Heart right ventricle (tissue), 16 donors: ENCODE measurements around the gene SHROOM3. TPM values are rescaled to one million over a fixed set of nuclear protein-coding genes. Genes with fewer than 3 reads are reported as not detected.

Experiments
- ATAC-seq, 8 donors: fragments of 200-7000 bp; cut with Tn5 transposase; one replicate each; pipeline ENCODE4 v1.9.1; 2020; ENCODE audit warnings: mild to moderate bottlenecking in 8 of 8, moderate library complexity in 8 of 8, moderate number of reproducible peaks in 1 of 8
- DNase-seq, 2 donors: peaks; one replicate each; pipeline ENCODE4 v3.0.0-alpha.2; 2020
- H3K27ac ChIP-seq, 10 donors: fragments of 200-600 bp; sonication (generic) in 2 of 10; one replicate each; pipeline versions ENCODE4 v1.5.0 to v1.8.0; 2020 to 2022; ENCODE audit warnings: mild to moderate bottlenecking in 3 of 10
- H3K27me3 ChIP-seq, 7 donors: fragments of 200-600 bp; one replicate each; pipeline ENCODE4 v1.8.0; 2021 to 2022; ENCODE audit warnings: mild to moderate bottlenecking in 2 of 7
- H3K36me3 ChIP-seq, 9 donors: fragments of 200-600 bp; sonication (generic) in 1 of 9; one replicate each; pipeline versions ENCODE4 v1.5.0 to v1.8.0; 2020 to 2022; ENCODE audit warnings: mild to moderate bottlenecking in 2 of 9
- H3K4me1 ChIP-seq, 9 donors: fragments of 200-600 bp; sonication (generic) in 1 of 9; one replicate each; pipeline versions ENCODE4 v1.5.0 to v1.8.0; 2020 to 2022; ENCODE audit warnings: mild to moderate bottlenecking in 4 of 9
- H3K4me3 ChIP-seq, 10 donors: fragments of 200-600 bp; sonication (generic) in 2 of 10; one replicate each; pipeline versions ENCODE4 v1.5.0 to v1.8.0; 2020 to 2022; ENCODE audit warnings: mild to moderate bottlenecking in 7 of 10, moderate library complexity in 2 of 10
- H3K9me3 ChIP-seq, 11 donors: fragments of 200-600 bp in 10 of 11; sonication (generic) in 2 of 11; one replicate each; pipeline versions ENCODE4 v1.5.0 to v1.8.0; 2013 to 2022; ENCODE audit warnings: mild to moderate bottlenecking in 2 of 11, control low read depth in 1 of 11, moderate library complexity in 1 of 11
- CTCF ChIP-seq, 9 donors: fragments of 200-600 bp; sonication (generic) in 2 of 9; IDR thresholded peaks; one replicate each; pipeline versions ENCODE4 v1.5.0 to v1.8.0; 2021 to 2022; ENCODE audit warnings: antibody characterized with exemption in 9 of 9, mild to moderate bottlenecking in 5 of 9, moderate library complexity in 1 of 9
- WGBS, 2 donors: extraction: QIAGEN DNeasy Blood & Tissue Kit; methylation state at CpG; one replicate each; pipeline ENCODE4 v1.1.7; 2013; ENCODE audit warnings: inconsistent platforms in 1 of 2; 5-methylcytosine and 5-hydroxymethylcytosine counted together
- intact Hi-C, 10 donors: fragments of 100-400 bp; cut with DNase I; formaldehyde crosslinking; loops; one replicate each; pipeline versions ENCODE4 v1.11.1 to v1.14.2; 2022
- polyA plus RNA-seq, 2 donors: library from polyadenylated mRNA; stranded (reverse); fragments of 200-250 nt; gene quantifications; one replicate each; pipeline ENCODE4 v1.2.3, GENCODE V29; 2013
- total RNA-seq, 10 donors: library from RNA; stranded (reverse); fragmentation: NEBNext Ultra II Directional in 3 of 10; extraction: Animal tissue kit (Norgen Biotek cat#: 25700) in 3 of 10; gene quantifications; one replicate each; pipeline versions ENCODE4 v1.2.1 to v1.2.4, GENCODE V29; 2021 to 2023
- donor health status: Arrhythmogenic right ventricular cardiomyopathy.
- donor health status: ischemic (EF 13 %, LVEDD 7.1; RV severe dilation, severe dysfunction).
- donor health status: healthy with polysubstance abuse.
- donor health status: DM: no; HTN: yes; CAD: no.
- donor health status: DM: no; HTN: no; CAD: no.
- donor health status: ischemic (EF 25% LVEDD 6.9; RV normal size, moderate dysfunction).
- donor health status: ischemic (EF 25% LVEDD 5.7; RV mildly dilated, moderate dysfunction).
- donor health status: healthy.
- donor health status: DM: yes; HTN: yes; CAD: no.
- donor health status: Ischemic cardiomyopathy.
- donor health status: ischemic (EF 35%, LVEDD 5.7; RV mildly dilated, moderate dysfunction).
- donor health status: nonischemic (EF 11% LVEDD 7.7; RV severe dilation, severe dysfunction).
- donor health status: DM: yes; HTN: yes; CAD: no.
- donor health status: PGD.
- donor health status: ischemic (EF 29% LVEDD 5.4; RV normal size, mild dysfunction).
- donor health status: nonischemic (EF 23%, LVEDD 6.1; RV moderate dilation, normal function).

Gene SHROOM3
- total and polyA plus RNA-seq, 12 donors: 1.7 to 33.3 (median 15.9) TPM

- Histone ChIP-seq H3K27me3 (no peaks in the 10 kb centered on the region), H3K9me3 (no peaks in the 10 kb centered on the region), H3K4me1 (peaks cover 0 to 30% (median 4%) of the 10 kb centered on the region in 9 donors), H3K36me3 (no peaks in the 10 kb centered on the region), H3K4me3 (no peak overlapping the region), H3K27ac (no peak overlapping the region)
- DNase-seq (no peak), ATAC-seq (peak in 6 of 8 donors; percentile 44 to 72 (median 60))
- TF ChIP-seq CTCF (IDR thresholded peaks at IDR 0.05): no peak
- whole genome bisulfite sequencing, 2 donors: 58 to 62% methylated on average over 10 of the region's 10 CpGs
- intact Hi-C loops: no loop called here
These were observed 135.3 kb downstream of the SHROOM3 start for GRCh38 chr4:76570141-76570973.

- no peak overlapping the region for H3K4me3 ChIP-seq
- no peak for ATAC-seq
- H3K9me3 ChIP-seq: no peaks in the 10 kb centered on the region
- peaks cover 0 to 30% (median 4%) of the 10 kb centered on the region in 9 donors for H3K4me1 ChIP-seq
- no peaks in the 10 kb centered on the region for H3K36me3 ChIP-seq
- H3K27ac ChIP-seq: no peak overlapping the region
- WGBS, 2 donors: 47 to 61% methylated on average over 3 of the region's 3 CpGs
- no peak for TF ChIP-seq CTCF (IDR thresholded peaks at IDR 0.05)
- no peak for DNase-seq
- no peaks in the 10 kb centered on the region for H3K27me3 ChIP-seq
- intact Hi-C loops: no loop called here
These were observed 136.2 kb downstream of the SHROOM3 start for GRCh38 chr4:76571274-76571673.

DNA sequence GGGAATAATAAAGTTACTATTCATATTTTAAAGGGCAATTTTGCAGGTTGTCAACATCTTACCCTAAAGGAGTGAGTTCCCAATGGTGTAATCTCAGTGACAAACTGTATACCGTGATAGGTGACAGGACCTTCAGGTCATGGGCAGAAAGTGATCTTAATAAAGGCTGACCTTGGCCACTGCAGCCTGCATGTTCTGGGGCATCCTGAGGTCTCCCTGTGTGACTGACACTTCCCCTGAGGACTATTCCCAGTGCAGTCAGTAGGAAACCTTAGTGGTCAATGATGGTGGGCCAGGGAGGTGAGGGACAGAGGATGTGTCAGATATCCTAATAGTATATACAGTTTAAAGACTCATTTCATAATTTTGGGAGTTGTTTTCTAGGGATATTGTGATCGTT is 137.2 kb downstream of the SHROOM3 start:
- 46 to 60% methylated on average over 2 of the region's 2 CpGs for WGBS, 2 donors
- no peak for DNase-seq
- intact Hi-C loops: no loop called here

DNA sequence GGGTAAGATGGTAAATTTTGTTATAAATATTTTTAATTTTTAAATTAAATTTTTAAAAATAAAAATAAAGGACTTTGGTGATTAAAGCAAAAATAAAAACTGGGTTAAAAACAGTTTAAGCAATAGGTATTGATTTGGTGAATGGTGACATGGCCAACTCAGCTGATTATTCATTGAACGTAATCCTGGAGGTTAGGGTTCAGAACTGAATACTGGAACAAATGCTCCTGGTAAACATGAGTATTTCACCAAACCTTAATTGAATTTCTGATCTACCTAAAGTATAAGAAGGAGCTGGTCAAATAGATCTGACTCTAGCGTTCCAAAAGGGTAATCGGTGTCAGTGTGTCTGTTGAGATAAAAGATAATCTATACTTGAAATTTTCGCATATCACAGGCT is 141.8 kb downstream of the SHROOM3 start:
- Histone ChIP-seq H3K4me1 (peaks cover 0 to 8% (median 0%) of the 10 kb centered on the region in 9 donors), H3K4me3 (no peak overlapping the region), H3K27ac (no peak overlapping the region), H3K9me3 (no peaks in the 10 kb centered on the region), H3K36me3 (no peaks in the 10 kb centered on the region), H3K27me3 (no peaks in the 10 kb centered on the region)
- 92 to 94% methylated on average over 4 of the region's 4 CpGs for WGBS, 2 donors
- intact Hi-C loops: no loop called here
- DNase-seq (no peak), ATAC-seq (no peak)
- TF ChIP-seq CTCF (IDR thresholded peaks at IDR 0.05): no peak

More for the DNA sequence above, 137.2 kb downstream of the SHROOM3 start:
- no peak overlapping the region for H3K27ac ChIP-seq
- peak in 4 of 8 donors; percentile 27 to 63 (median 58) for ATAC-seq
- H3K4me1 ChIP-seq: peaks cover 0 to 30% (median 4%) of the 10 kb centered on the region in 9 donors
- H3K4me3 ChIP-seq: no peak overlapping the region
- no peaks in the 10 kb centered on the region for H3K27me3 ChIP-seq
- no peak for TF ChIP-seq CTCF (IDR thresholded peaks at IDR 0.05)
- H3K9me3 ChIP-seq: no peaks in the 10 kb centered on the region
- no peaks in the 10 kb centered on the region for H3K36me3 ChIP-seq
